Activated gamma-delta T cell treated with anti-CD3 and anti-CD28 coated beads, Interleukin-2, amount 50 U/mL, for 16 hours (primary cell): ENCODE data around the gene RHBDL1.
"Not testable (repeated sequence)": the region's sequence is repeated elsewhere in the genome, so short reads cannot be mapped to it uniquely, and the experiment has no call there.

Experiments
- DNase-seq: peaks from one replicate; pipeline ENCODE4 v3.0.0-alpha.2; 2020; ENCODE audit warnings: low read depth

Gene RHBDL1

DNA sequence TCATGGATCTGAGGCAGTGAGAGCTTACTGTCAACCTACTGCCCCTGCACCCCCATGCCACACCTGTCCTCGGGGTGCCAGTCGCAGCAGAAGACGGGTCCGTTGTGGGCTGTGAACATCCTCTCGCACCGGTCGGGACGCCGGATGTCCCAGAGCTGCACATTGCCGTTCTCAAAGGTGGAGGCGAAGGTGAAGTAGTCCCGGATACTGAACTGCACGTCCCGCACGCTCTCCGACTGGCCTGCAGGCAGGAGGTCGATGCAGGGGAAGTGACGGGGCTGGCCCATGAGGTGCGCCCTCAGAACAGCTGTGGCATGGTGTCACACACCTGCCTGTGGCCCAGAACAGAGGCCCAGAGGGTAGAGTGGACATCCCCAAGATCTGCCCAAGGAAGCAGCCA is 12.0 kb downstream of the RHBDL1 start:
- no peak for DNase-seq

DNA sequence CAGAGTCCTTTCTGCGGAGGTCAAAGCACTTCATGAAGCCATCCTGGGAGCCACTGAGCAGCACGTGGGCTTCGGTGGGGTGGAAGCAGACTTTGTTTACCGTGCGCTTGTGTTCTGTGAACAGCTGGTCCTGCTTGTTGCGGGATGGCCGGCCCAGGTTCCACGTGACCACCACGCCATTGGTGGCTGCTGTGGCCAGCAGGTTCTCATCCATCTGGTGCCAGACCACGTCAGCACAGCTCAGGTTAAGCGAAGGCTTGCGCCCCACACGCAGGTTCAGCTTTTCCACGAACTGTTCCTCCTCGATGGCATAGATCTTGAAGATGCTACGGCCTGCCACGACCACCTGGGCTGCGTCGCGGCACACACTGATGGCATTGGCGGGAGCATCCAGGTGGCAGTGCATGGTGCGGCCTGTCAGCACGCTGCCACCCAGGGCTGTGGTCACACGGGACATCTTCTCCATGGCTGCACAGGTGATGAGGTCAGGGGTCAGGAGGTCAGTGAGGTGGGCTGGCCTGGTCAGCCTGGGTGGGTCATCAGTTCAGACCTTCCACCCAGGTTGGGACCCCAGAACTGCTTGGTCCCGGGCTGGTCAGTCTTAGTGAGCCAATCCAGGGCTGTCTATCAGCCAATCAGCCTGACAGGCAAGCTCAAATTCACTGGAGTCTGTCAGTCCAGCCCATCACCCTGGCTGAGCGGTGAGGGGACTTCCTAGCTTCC is 13.9 kb downstream of the RHBDL1 start:
- no peak for DNase-seq

DNA sequence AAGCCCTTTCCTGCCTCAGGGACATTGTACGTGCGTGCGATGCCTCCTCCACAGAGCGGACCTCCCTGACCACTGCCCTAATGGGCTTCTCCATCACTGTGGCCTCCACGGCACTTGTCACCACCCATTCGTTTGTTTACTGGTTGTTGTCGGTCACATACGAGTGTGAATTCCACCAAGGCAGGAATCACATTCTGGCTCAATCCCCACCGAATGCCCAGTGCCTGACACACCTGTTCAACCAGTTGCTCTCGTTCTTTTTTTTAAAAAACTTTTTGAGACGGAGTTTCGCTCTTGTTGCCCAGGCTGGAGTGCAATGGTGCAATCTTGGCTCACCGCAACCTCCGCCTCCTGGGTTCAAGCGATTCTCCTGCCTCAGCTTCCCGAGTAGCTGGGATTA is 15.8 kb downstream of the RHBDL1 start:
- DNase-seq, result not testable (repeated sequence)

DNA sequence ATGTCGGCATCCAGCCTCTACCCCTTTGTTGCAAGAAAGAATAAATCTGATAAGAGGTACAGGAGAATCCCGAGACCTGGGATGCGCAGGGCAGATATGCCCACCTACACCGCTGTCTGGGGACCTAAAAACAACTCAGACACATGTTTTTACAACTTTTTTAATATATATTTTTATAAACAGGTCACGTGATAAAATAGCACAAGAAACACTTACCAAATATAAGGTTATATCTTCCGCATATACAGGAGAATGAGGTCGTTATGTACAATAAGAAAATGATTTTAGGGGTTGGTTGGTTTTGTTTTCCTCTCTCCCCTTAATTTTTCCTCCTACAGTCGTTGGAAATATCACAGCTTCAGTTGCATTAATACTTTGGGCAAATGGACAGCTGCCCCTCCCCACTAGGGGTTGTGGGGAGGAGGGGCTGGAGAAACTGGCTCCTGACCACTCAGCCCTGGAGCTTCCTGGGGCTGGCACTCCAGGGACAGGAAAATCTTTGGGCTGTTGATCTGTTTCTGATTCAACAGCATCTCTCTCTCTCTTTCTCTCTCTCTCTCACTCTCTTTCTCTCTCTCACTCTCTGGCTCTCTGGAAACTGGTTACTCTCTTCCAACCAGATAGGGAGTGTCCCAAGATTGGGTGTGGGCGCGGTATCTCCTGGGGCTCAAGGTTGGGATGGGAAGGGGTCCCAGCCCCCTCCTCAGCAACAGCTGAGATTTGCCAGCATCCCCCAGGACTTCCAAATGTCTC is 17.1 kb downstream of the RHBDL1 start:
- DNase-seq, result no peak

DNA sequence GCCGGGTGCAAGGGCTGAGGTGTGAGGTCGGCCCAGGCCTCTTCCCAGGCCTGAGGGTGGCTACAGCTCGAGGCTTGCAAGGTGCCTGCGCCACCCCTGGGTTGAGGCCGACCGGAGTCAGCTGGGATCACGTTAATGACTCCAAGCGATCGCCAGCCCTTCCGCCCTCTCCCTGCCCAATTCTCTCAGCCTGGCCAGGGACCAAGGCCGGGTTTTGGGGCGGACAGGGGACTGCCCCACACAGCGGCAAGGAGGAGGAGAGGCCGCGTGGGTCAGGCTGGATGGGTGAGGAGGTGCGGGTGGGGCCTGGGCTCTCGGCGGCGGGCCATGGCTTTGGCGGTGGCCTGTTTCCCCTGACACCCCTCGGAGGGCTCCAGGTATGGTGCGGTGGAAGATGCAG is 17.9 kb downstream of the RHBDL1 start:
- no peak for DNase-seq

DNA sequence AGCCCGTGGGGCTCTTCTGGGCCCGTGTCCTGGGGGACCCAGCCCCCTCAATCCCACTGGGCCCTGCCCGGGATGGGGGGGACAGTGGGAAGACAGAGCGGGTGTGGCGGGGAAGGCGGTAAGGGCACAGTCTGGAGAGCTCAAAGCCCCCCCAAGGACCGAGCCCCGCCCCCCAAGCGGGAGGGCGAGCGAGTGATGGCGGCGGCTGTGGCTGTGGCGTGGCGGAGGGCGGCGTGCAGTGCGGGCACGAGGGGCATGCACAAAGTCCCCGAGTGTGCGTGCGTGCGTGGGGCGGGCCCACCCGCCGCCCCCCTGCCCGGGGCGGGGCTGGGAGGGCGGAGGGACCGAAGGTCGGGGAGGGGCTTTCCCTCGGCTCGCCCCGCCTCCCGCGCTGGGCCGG is 18.3 kb downstream of the RHBDL1 start:
- no peak for DNase-seq

DNA sequence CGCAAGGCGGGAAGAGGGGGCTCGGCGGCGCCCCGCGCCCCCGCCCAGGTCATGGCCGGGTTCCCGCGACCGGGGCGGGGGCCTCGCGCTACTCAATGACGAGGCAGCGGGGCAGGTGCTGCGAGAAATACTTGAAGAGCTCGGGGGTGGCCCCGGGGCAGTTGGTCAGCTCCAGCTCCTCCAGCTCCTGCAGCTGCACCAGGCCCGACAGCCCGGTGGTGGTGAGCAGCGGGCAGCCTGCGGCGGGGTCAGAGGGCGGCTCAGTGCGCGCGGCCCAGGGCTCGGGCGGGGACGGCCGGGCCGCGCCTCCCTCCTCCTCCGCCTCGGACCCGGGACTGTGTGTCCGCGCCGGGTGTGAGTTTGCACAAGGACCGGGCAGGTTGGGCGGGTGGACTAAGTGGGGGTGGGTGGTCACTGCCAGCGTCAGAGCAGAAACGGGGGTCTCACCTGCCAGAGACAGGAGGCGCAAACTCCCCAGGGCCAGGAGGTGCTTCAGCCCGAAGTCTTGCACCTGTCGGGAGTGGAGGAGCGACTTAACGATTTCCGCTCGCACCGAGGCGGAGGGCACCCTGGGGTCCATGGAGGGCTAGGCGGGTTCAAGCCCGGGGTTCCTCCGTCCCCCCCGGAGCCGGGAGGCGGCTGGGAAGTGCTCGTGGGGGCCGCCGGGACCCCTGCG is 18.9 kb downstream of the RHBDL1 start:
- no peak for DNase-seq

DNA sequence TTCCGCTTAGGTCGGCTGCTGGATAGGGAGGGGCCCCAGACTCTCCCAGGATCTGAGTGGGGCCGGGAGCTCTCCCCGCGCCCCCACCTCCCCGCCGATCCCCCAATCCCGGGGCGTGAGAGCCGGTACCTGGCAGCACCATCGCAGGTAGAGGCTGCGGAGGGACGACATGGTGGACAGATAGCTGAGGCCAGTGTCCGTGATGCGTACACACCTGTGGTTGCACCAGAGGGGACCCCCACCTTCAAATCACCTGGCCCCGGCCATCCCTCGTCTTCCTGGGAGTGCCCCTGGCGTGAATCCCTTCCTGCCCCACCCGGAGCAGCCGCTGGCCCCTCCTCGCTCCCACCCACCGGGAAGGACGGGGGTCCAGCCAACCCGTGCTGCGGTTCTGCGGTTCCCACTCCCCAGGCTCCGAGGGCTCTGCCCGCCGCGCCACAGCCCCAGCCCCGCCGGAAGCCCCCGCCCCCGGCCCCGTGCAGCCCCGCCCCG is 19.4 kb downstream of the RHBDL1 start:
- no peak for DNase-seq

DNA sequence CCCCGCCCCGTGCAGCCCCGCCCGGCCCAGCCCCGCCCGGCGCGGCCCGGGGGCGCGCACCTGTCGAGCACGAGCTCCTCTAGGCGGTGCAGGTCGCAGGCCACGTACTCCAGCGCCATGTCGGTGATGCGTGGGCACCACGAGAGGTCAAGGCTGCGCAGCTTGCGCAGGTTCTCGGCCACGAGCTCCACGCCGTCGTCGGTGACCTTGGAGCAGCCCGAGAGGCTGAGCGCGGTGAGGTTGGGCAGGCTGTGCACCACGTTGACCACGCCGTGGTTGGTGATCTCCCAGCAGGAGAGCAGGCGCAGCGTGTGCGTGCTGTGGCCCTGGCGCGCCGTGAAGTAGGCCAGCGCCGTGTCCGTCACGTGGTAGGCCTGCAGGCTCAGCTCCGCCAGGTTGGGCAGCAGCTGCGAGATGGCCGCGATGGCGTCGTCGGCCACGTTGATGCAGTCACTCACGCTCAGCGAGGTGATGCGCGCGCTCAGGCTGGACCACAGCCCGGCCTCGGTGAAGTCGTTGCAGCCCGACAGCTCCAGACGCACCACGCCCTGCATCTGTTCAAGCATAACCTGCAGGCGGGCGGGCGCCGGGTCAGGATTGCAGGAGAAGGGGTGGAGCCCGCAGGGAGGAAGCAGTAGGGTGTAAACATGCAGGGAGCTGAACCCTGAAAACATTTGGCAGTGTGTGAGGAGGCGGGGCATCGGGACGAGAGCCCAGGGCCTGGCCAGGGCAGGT is 20.1 kb downstream of the RHBDL1 start:
- DNase-seq, result no peak

DNA sequence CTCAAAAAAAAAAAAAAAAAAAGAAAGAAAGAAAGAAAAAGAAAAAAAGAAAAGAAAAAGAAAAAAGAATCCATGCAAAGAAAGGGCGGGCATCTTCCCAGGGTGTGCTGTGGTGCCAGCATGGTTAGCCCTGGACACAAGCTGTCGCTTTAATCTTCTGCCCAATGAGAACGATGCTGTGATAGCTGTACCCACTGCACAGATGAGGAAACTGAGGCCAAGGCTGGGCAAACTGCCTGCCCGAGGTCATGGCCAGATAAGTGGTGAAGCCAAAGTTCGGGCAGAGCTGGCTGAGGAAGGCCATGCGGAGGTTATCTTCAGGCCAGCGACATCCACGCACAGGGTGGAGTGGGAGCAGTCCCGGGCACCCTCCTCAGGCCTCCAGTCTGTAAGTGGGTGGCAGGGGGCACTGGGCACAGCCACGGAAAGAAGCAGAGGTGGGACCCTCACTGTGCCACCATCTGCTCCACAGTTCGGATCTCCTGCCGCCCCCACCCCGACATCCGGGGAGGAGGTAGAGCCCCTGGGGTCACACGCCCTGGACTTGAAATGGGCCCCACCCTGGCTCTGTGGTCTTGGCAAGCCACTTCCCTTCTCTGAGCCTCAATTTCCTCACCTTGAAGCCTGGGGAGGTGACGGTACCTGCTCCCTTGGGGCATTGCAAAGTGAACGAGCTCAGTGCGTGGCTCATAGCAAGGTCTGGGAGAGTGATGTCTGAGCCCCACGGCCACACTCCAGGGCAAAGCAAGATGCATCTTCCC is 23.6 kb downstream of the RHBDL1 start:
- DNase-seq, result no peak

DNA sequence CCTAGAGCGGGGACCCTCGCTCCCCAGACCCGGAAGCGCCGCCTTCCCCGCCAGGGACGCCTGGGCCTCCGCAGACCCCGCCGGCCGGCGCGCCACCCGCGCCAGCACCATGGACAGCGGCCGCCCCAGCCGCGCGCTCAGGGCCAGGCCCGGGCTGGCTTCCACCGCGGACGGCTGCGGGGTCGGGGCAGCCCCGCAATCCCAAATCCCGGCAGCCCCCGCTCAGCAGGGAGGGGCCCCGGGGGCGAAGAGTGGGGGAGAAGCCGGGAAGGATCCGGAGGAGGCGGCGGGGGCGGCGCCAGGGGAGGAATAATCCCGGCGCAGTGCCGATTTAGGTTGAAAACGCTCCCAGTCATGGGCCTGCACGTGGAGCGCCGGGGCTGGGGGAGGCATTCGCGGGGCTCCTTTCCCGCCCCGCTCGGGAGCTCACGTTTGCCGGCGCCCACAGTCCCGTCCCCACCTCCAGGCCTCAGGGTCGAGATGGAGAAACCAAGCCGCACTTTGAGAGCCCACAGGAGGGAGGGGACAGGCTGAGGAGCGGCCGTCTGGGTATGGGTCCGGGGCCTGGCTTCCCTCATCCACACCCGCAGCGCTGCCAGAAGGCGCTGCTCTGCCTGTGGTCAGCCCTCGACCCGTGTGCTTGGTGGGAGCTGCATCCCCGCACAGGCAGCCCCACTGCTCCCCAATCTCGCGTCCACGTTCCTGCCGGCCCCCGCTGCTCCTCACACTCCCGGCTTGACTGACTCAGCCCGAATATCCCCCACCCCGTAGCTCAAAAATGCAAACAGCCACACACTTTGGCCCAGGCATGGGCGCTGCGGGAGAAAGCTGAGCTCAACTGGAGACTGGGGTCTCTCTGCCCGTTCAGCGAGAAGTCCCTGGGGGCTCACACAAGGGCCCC is 25.5 kb downstream of the RHBDL1 start:
- no peak for DNase-seq

DNA sequence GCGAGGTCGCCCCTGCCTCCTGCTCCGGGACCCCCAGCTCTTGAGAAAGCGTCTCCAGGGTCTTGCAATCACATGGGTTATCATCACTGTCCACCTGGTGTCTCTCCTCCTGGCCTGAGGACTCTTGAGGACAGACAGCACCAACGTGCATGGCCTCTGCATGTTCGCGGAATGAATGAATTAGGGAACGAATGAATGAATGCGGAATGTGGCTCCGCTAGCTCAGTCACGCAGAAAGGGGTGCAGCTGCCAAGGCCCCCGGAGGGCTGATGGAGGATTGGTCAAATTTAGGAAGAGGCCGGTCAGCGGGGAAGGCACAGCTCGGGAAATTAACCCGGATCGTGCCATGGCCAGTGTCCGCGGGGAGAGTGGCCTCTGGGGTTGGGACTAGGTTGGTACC is 26.9 kb downstream of the RHBDL1 start:
- no peak for DNase-seq

DNA sequence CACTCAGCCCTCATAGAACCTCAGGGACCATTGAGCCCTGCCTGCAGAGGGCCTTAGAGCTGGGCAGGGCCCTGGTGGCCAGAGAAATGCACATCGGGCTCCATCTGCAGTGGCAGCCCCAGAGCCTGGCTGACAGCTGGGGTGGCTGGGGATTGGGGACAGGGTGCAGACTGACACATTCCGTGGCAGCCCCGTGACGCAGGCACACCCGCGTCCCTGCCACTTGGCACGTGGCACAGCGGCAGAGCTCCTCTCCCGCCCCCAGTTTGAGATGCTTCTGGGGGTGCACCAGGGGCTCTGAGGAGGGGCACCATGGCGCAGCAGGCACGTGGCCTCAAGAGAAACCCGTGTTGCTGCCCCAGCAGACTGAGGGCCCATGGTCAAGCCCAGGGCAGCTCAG is 27.9 kb downstream of the RHBDL1 start:
- DNase-seq, result no peak

DNA sequence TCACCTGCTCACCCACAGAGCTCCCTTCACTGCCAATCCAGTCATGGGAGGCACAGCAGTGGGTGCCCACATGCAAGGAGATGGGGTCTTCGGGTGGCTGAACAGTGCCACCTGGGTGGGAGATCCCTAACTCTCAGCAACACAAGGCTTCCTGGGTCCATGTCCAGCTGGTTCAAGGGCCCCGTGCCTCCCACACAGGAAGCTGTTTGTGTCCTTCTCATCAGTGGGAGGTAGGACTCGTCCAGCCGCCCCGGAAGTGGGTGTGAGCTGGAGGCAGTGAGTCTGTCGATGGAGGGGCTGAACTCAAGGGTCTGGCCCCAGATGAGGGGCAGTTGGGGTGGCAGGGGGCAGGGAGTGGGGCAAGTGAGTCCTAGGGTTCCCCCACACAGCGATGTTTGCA is 28.6 kb downstream of the RHBDL1 start:
- DNase-seq, result no peak

DNA sequence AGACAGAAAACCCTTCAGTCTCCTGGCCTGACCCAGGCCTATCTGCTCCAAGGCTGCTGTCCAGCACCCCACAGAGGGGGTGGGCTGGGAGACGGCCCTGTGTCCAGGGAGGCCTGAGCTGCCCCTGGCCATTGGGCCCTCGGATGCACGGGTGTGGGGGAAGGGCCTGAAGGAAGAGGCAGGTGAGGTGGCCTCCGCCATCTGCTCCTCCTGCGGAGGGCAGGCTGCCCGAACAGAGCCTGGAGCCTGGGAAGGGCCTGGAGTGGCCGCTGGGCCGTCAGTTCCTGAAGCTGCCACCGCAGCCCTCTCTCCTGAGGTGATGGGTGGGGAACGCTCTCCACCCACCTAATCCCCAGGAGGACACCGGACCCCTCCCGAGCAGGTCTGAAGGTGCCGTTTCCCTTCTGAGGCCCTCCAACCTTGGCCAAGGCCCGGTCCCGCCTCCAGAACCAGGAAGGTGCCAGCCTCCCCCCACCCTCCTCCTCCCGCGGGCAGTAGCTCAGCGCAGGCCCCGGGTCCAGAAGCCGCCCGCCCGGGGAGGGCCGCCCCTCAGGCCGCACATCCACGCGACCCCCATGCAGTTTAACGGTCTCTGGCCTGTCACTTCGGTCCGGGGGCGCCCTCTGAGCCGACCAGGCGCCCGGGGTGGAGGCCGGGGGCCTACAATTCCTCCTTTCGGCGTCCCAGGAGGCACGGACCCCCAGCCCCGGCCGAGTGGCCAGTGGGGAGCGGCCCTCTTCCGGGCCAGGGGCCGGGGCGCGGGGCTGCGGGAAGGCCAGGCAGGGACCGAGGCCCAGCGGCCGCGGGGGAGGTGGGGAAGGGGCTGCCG is 29.3 kb downstream of the RHBDL1 start:
- no peak for DNase-seq

DNA sequence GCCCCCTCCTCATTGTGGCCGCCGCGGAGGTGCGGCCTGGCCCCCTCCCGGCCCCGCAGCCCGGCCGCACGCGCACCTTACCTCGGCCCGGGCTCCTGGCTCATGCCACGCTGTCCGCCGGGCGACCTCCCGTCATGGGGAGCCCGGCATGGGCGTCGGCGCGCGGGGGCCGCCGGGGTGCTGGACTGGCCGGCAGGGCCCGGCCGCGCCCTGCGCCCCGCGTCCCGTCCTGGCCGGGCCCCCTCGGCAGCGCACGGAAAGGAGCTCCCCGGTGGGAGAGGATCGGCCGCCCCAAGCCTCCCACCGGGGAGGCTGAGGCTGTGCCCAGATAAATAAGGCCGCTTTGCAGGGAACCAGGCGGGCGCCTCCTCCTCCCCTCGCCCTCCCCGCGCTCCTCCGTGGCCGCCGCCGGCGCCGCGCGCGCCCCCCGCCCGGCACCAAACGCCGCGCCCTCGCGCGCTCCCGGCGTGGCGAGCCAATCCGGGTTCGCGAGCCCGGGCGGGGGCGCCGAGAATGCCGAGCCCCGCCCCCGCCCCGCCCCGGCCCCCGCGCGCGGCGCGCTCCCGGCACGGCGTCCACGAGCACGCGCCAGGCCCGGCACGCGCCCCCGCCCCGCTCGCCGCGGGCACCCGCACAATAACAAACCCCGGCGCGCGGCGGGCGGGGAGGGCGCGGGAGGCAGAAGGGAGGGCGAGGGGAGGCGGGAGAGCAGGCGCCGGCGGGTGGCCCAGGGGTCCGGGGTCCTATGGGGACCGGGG is 30.1 kb downstream of the RHBDL1 start, which contains the start of gene FBXL16:
Gene FBXL16, minus strand, starts transcription at position 371 of the 758 bp plus-strand sequence. CDS start 8,396 bp downstream, outside the sequence.
- DNase-seq, result no peak

DNA sequence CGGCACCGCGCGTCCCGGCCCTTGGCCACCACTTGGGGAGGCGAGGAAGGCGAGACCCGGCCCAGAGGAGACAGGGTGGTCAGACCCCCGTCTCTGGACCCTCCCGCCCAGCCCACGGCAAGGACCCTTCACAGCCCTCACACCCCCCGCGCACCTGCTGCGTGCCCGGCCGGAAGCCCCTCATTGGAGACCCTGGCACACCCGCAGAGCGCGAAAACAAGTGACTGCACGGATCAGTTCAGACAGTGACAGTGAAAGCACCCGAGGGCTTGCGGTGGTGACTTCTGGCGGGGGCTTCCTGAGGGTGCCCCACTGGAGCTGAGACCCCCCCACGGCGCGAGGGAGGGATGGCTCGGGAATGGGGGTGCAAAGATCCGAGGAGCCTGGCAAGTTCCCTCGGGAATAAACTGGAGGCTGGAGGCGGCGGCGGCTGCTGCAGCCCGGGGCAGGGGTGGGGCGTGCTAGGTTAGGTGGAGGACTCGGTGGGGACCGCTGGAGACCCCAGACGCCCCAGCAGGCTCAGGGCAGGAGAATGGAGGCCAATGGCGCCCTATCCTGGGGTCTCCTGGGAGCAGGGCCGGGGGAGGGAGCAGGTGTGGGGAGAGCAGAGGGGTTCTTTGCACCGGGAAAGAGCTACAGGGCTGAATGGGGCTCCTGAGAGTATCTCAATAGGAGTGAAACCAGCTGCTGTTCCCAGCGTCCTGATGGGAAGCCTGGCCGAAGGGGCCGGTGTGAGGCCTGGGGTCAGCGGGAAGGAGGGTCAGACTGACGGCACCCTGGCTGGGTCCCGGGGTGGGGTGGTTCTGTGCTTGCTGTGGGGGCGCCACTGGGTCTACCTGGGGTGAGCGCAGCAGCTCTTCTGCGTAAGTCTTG is 31.0 kb downstream of the RHBDL1 start:
- DNase-seq, result no peak

DNA sequence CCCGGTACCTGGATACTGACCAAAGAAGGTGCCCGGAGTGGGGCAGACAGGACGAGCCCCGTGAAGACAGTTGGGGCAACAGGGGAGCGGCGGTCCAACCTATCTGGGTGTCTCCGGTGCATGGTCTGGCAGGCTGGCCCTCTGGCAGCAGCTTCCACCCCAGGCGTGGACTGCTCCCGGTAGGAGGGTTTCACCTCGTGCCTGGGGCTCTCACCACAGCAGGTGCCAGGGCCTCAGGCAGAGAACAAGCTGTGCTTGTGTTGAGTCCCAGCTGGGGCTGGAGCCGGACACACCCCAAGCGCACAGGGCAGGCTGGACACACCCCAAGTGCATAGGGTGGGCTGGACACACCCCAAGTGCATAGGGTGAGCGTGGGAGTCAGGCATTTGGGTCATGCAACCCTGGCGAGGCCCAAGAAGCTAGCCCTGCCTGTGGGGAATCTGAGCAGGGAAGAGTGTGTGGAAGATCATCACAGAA is 31.6 kb downstream of the RHBDL1 start:
- DNase-seq, result no peak
